K562 (cell line): ENCODE measurements around the gene LCE2D. TPM values are rescaled to one million over a fixed set of nuclear protein-coding genes. Genes with fewer than 3 reads are reported as not detected.

Source experiments
- ATAC-seq: fragments of 200-7000 bp; cut with Tn5 transposase; 3 replicates; pipeline ENCODE4 v1.9.1; 2020; ENCODE audit warnings: moderate library complexity
- BruUV-seq: library from RNA; stranded (reverse); fragments of 400-500 nt; replicated peaks from 2 replicates; lab custom pipeline; 2021; lab: Mats Ljungman, UMichigan
- CTCF ChIA-PET: fragments of 300-600 bp; formaldehyde crosslinking; extraction: SDS; loops from one replicate; lab custom pipeline; 2021; ENCODE audit warnings: low intra/inter-chr PET ratio; lab: Yijun Ruan, JAX
- POLR2A ChIA-PET: fragments of 300-600, 350-650 bp; sonication (Branson Sonifier 250); formaldehyde crosslinking; extraction: SDS; loops from one replicate; lab custom pipeline; 2021; ENCODE audit warnings: antibody characterized with exemption, inconsistent platforms; lab: Yijun Ruan, JAX
- DNase-seq, 4 experiments: peaks; one replicate each; pipeline versions ENCODE4 v3.0.0 to v3.0.0-alpha.2; 2011 to 2018; ENCODE audit warnings: low spot score in 3 of 4, mixed read lengths in 3 of 4; ENCODE audit errors: extremely low read depth in 1 of 4
- FAIRE-seq: peaks from 2 replicates; lab custom pipeline; 2011; peaks lifted over from hg19 to GRCh38; lab: Jason Lieb, UNC
- H2AFZ ChIP-seq: 2 replicates; pipeline ENCODE4 v1.6.0; 2011; ENCODE audit warnings: low read depth, low read length, control low read depth, inconsistent platforms
- H3K27ac ChIP-seq: fragments of 200-600 bp; 3 replicates; pipeline ENCODE4 v1.8.0; 2011; ENCODE audit warnings: low read depth, mild to moderate bottlenecking, control low read depth, inconsistent platforms, low read length, moderate library complexity, mixed read lengths; ENCODE audit errors: extremely low read depth
- H3K27me3 ChIP-seq, 2 experiments: fragments of 300-600 bp in 1 of 2; 2 replicates in 1 of 2; 3 replicates in 1 of 2; pipeline versions ENCODE4 v1.6.0 to v1.8.0; 2011; ENCODE audit warnings: inconsistent platforms in 2 of 2, low read length in 2 of 2, mild to moderate bottlenecking in 1 of 2, mixed read lengths in 1 of 2, moderate library complexity in 1 of 2; ENCODE audit not compliant: control insufficient read depth in 2 of 2, insufficient read depth in 2 of 2
- H3K36me3 ChIP-seq: fragments of 300-600 bp; 3 replicates; pipeline ENCODE4 v1.8.0; 2011; ENCODE audit warnings: mild to moderate bottlenecking, low read length, inconsistent platforms; ENCODE audit not compliant: control insufficient read depth, insufficient read depth
- H3K4me1 ChIP-seq, 2 experiments: fragments of 200-600 bp in 1 of 2; replicated peaks in 1 of 2; 2 replicates in 1 of 2; 3 replicates in 1 of 2; pipeline versions ENCODE4 v1.5.1 to v1.8.0; 2011; ENCODE audit warnings: inconsistent platforms in 2 of 2, low read length in 2 of 2, mild to moderate bottlenecking in 1 of 2, mixed read lengths in 1 of 2, moderate library complexity in 1 of 2; ENCODE audit not compliant: control insufficient read depth in 2 of 2, insufficient read depth in 2 of 2
- H3K4me2 ChIP-seq: 2 replicates; pipeline ENCODE4 v1.6.1; 2011; ENCODE audit warnings: low read length, control low read depth, inconsistent platforms, mixed read lengths; ENCODE audit not compliant: insufficient read depth
- H3K4me3 ChIP-seq: fragments of 200-600 bp; sonication (generic), shearing (Covaris generic); 2 replicates; pipeline ENCODE4 v1.5.1; 2016; ENCODE audit warnings: control low read depth, inconsistent platforms
- H3K79me2 ChIP-seq: fragments of 200-600 bp; 3 replicates; pipeline ENCODE4 v1.8.0; 2011; ENCODE audit warnings: low read length, inconsistent platforms; ENCODE audit not compliant: control insufficient read depth, insufficient read depth
- H3K9ac ChIP-seq, 2 experiments: 2 replicates each; pipeline versions ENCODE4 v1.6.0 to v1.6.1; 2011; ENCODE audit warnings: low read depth in 2 of 2, low read length in 2 of 2, control low read depth in 1 of 2, inconsistent platforms in 1 of 2, mild to moderate bottlenecking in 1 of 2, mixed read lengths in 1 of 2; ENCODE audit not compliant: insufficient read depth in 1 of 2
- H3K9me1 ChIP-seq: one replicate; pipeline ENCODE4 v1.6.0; 2011; ENCODE audit warnings: inconsistent platforms, mild to moderate bottlenecking, low read length, moderate library complexity; ENCODE audit not compliant: control insufficient read depth, insufficient read depth
- H3K9me3 ChIP-seq: replicated peaks from 2 replicates; pipeline ENCODE4 v1.5.1; 2011; ENCODE audit warnings: low read depth, low read length, inconsistent platforms; ENCODE audit not compliant: control insufficient read depth, insufficient read depth
- H4K20me1 ChIP-seq: replicated peaks from 2 replicates; pipeline ENCODE4 v1.6.1; 2011; ENCODE audit warnings: low read length, inconsistent platforms, mixed read lengths; ENCODE audit not compliant: control insufficient read depth, insufficient read depth
- ARID3A ChIP-seq: IDR thresholded peaks from 2 replicates; pipeline ENCODE4 v1.6.1; 2012; ENCODE audit warnings: low read depth, low read length, improper control_type of control experiment, borderline replicate concordance
- CREB3 ChIP-seq: fragments of 450-650 bp; conservative IDR thresholded peaks from 2 replicates; pipeline ENCODE4 v1.6.1; 2016; ENCODE audit warnings: missing genetic modification characterization, low read depth, mild to moderate bottlenecking, missing compliant biosample characterization, moderate library complexity
- HNRNPLL ChIP-seq: fragments of 200-400 bp; formaldehyde crosslinking; IDR thresholded peaks from 2 replicates; pipeline ENCODE4 v1.6.1; 2017; ENCODE audit warnings: low read length, low read depth, mild to moderate bottlenecking; ENCODE audit not compliant: poor library complexity, severe bottlenecking
- TBL1XR1 ChIP-seq, 2 experiments: IDR thresholded peaks; 2 replicates each; pipeline ENCODE4 v1.6.1; 2012; ENCODE audit warnings: improper control_type of control experiment in 2 of 2, low read length in 2 of 2, mild to moderate bottlenecking in 1 of 2
- ZC3H11A ChIP-seq: IDR thresholded peaks from 2 replicates; pipeline ENCODE4 v1.6.1; 2012; ENCODE audit warnings: low read depth, low read length, improper control_type of control experiment
- ZKSCAN3 ChIP-seq: fragments of 250-450 bp; sonication (Bioruptor Pico); IDR thresholded peaks from 2 replicates; pipeline ENCODE4 v1.4.0; 2020
- WGBS: fragments of 100-300 bp; shearing (Covaris generic); methylation state at CpG from one replicate; pipeline ENCODE4 v1.1.6; 2016; ENCODE audit warnings: low coverage, mixed read lengths; ENCODE audit not compliant: insufficient coverage; ENCODE audit errors: missing lambda C conversion rate; 5-methylcytosine and 5-hydroxymethylcytosine counted together
- in situ Hi-C: fragments of 300-500 bp; cut with MboI; formaldehyde crosslinking; loops from 4 replicates; pipeline ENCODE4 v1.15.0; 2018; ENCODE audit warnings: inconsistent platforms, mixed read lengths
- intact Hi-C: fragments of 100-400 bp; cut with micrococcal nuclease; formaldehyde crosslinking; loops from 2 replicates; pipeline ENCODE4 v1.14.2; 2022
- polyA plus RNA-seq, 8 experiments: library from polyadenylated mRNA; depleted of rRNA in 4 of 8; stranded (reverse) in 5 of 8; unstranded in 3 of 8; fragments of >200 nt; fragmentation: Nextera tagmentation in 2 of 8; fragmentation: Illumina TruSeq in 1 of 8; extraction: Ambion mirVana in 2 of 8; extraction: Trizol in 1 of 8; gene quantifications; 2 replicates each; pipeline versions ENCODE4 v1.2.1 to v1.2.3, GENCODE V29; 2011 to 2014; ENCODE audit warnings: inconsistent platforms in 1 of 8, missing spikeins in 1 of 8
- total RNA-seq, 7 experiments: library from RNA; depleted of rRNA in 6 of 7; stranded (reverse); fragments of >200 nt in 6 of 7; fragmentation: Illumina TruSeq in 2 of 7; extraction: Trizol in 2 of 7; gene quantifications; 2 replicates each; pipeline versions ENCODE4 v1.2.1 to v1.2.3, GENCODE V29; 2011 to 2021; ENCODE audit warnings: low replicate concordance in 1 of 7
- TF ChIP-seq, protein P1 (sequence below): fragments of 250-450 bp; sonication (Bioruptor Pico); IDR thresholded peaks from 2 replicates; pipeline ENCODE4 v1.5.0; 2022; ENCODE audit warnings: mild to moderate bottlenecking
- TF ChIP-seq, protein P2 (sequence below): fragments of 150-350 bp; conservative IDR thresholded peaks from 2 replicates; pipeline ENCODE4 v1.6.1; 2014; ENCODE audit warnings: low read length

Gene LCE2D
- total and polyA plus RNA-seq, 9 of the 15 experiments (the other 6 are each of a cell fraction or from before 2014, with no cell fraction given), result not detected

- Histone ChIP-seq H3K9me3 (no peaks in the 10 kb centered on the region), H3K9ac (no peak overlapping the region), H3K9me1 (no peaks in the 10 kb centered on the region), H3K27me3 (no peaks in the 10 kb centered on the region), H3K4me2 (no peak overlapping the region), H2AFZ (no peak overlapping the region), H3K27ac (no peak overlapping the region), H3K79me2 (no peaks in the 10 kb centered on the region), H3K4me1 (no peaks in the 10 kb centered on the region), H3K4me3 (no peak overlapping the region), H4K20me1 (no peaks in the 10 kb centered on the region), H3K36me3 (no peaks in the 10 kb centered on the region)
- 0% methylated on average over 3 of the region's 3 CpGs for WGBS
- FAIRE-seq, result no peak
- in situ Hi-C loops, result no loop called here
- ChIA-PET CTCF (no interaction called here), POLR2A (no interaction called here)
- intact Hi-C loops, result no loop called here
- DNase-seq, result no peak
- no peak for ATAC-seq
- TF ChIP-seq ZKSCAN3 (no peak), TBL1XR1 (IDR thresholded peaks at IDR 0.05; ENCODE audit: low read length in 2 of 2) (no peak)
- TF ChIP-seq, protein P1, sequence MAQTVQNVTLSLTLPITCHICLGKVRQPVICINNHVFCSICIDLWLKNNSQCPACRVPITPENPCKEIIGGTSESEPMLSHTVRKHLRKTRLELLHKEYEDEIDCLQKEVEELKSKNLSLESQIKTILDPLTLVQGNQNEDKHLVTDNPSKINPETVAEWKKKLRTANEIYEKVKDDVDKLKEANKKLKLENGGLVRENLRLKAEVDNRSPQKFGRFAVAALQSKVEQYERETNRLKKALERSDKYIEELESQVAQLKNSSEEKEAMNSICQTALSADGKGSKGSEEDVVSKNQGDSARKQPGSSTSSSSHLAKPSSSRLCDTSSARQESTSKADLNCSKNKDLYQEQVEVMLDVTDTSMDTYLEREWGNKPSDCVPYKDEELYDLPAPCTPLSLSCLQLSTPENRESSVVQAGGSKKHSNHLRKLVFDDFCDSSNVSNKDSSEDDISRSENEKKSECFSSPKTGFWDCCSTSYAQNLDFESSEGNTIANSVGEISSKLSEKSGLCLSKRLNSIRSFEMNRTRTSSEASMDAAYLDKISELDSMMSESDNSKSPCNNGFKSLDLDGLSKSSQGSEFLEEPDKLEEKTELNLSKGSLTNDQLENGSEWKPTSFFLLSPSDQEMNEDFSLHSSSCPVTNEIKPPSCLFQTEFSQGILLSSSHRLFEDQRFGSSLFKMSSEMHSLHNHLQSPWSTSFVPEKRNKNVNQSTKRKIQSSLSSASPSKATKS (CRISPR knock-in tag), result no peak
- BruUV-seq, result no TSS peak
These were observed 32.6 kb upstream of the LCE2D start for GRCh38 chr1:152630596-152630995.

DNA sequence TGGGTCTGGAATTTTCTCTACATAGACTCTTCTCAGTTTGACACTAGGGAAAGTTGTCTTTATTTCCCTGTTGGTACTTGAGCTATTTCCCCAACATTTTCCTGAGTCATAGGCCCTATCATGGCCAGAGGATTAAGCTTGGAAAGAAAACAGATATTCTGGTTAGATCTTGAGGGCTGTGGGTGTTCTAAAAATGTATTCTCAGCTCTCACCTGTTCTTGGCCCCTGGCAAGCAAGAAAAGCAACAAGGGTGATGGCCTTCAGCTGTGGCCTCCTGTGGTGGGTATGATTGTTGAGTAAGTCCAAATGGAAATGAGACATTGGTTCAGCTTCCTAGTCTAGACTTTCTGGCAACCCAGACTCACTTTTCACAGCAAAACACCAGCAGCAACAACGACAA is 22.8 kb upstream of the LCE2D start:
- no peaks in the 10 kb centered on the region for H3K4me1 ChIP-seq
- no peaks in the 10 kb centered on the region for H3K79me2 ChIP-seq
- H2AFZ ChIP-seq, result no peak overlapping the region
- H3K4me2 ChIP-seq, result no peak overlapping the region
- no peak overlapping the region for H3K4me3 ChIP-seq
- no peaks in the 10 kb centered on the region for H3K36me3 ChIP-seq
- H3K27me3 ChIP-seq, result no peaks in the 10 kb centered on the region
- ATAC-seq, result no peak
- H3K9me3 ChIP-seq, result no peaks in the 10 kb centered on the region
- no peaks in the 10 kb centered on the region for H3K9me1 ChIP-seq
- DNase-seq, result no peak
- POLR2A ChIA-PET, result no interaction called here
- no TSS peak for BruUV-seq
- H3K27ac ChIP-seq, result no peak overlapping the region
- WGBS, result 0% methylated on average over 1 of the region's 1 CpG
- no peak overlapping the region for H3K9ac ChIP-seq
- in situ Hi-C loops (no loop called here), intact Hi-C loops (no loop called here)
- CTCF ChIA-PET, result no interaction called here
- no peaks in the 10 kb centered on the region for H4K20me1 ChIP-seq
- FAIRE-seq, result no peak
- TF ChIP-seq, protein P2, sequence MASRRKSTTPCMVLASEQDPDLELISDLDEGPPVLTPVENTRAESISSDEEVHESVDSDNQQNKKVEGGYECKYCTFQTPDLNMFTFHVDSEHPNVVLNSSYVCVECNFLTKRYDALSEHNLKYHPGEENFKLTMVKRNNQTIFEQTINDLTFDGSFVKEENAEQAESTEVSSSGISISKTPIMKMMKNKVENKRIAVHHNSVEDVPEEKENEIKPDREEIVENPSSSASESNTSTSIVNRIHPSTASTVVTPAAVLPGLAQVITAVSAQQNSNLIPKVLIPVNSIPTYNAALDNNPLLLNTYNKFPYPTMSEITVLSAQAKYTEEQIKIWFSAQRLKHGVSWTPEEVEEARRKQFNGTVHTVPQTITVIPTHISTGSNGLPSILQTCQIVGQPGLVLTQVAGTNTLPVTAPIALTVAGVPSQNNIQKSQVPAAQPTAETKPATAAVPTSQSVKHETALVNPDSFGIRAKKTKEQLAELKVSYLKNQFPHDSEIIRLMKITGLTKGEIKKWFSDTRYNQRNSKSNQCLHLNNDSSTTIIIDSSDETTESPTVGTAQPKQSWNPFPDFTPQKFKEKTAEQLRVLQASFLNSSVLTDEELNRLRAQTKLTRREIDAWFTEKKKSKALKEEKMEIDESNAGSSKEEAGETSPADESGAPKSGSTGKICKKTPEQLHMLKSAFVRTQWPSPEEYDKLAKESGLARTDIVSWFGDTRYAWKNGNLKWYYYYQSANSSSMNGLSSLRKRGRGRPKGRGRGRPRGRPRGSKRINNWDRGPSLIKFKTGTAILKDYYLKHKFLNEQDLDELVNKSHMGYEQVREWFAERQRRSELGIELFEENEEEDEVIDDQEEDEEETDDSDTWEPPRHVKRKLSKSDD, result no peak
- TF ChIP-seq CREB3 (tag), result no peak
- no peak for TF ChIP-seq ARID3A
- no peak for TF ChIP-seq HNRNPLL
- TF ChIP-seq ZC3H11A, result no peak
